Esophagus muscularis mucosa (tissue), 4 donors: ENCODE results near the gene EIF4A2. TPM values are rescaled to one million over a fixed set of nuclear protein-coding genes. Genes with fewer than 3 reads are reported as not detected.
"Not testable (repeated sequence)": the region's sequence is repeated elsewhere in the genome, so short reads cannot be mapped to it uniquely, and the experiment has no call there.

ENCODE experiments used
- DNase-seq: peaks from one replicate; pipeline ENCODE4 v3.0.0-alpha.2; 2017; ENCODE audit errors: extremely low spot score
- H3K27ac ChIP-seq, 4 donors: fragments of 200-600 bp; sonication (generic); replicated peaks in 1 of 4; 1 replicate in 3 of 4; 2 replicates in 1 of 4; pipeline ENCODE4 v1.5.1; 2016 to 2019; ENCODE audit warnings: mild to moderate bottlenecking in 1 of 4
- H3K27me3 ChIP-seq, 4 donors: fragments of 200-600 bp; sonication (generic); one replicate each; pipeline versions ENCODE4 v1.5.1 to v1.6.0; 2016 to 2019
- H3K36me3 ChIP-seq, 4 donors: fragments of 200-600 bp; sonication (generic); one replicate each; pipeline ENCODE4 v1.5.1; 2016 to 2019
- H3K4me1 ChIP-seq, 4 donors: fragments of 200-600 bp; sonication (generic); one replicate each; pipeline ENCODE4 v1.5.1; 2016 to 2019
- H3K4me3 ChIP-seq, 4 donors: fragments of 200-600 bp; sonication (generic); 1 replicate in 2 of 4; 2 replicates in 2 of 4; pipeline ENCODE4 v1.5.1; 2016 to 2019; ENCODE audit warnings: mild to moderate bottlenecking in 4 of 4, moderate library complexity in 1 of 4
- H3K9me3 ChIP-seq, 4 donors: fragments of 200-600 bp; sonication (generic); 1 replicate in 3 of 4; 2 replicates in 1 of 4; pipeline ENCODE4 v1.5.1; 2016 to 2019
- CTCF ChIP-seq, 3 experiments: fragments of 200-600 bp in 2 of 3; fragments of 450-650 bp in 1 of 3; sonication (generic) in 2 of 3; IDR thresholded peaks; one replicate each; pipeline ENCODE4 v1.5.1; 2017 to 2019; ENCODE audit warnings: antibody characterized with exemption in 3 of 3, mild to moderate bottlenecking in 2 of 3, moderate library complexity in 1 of 3
- EP300 ChIP-seq: sonication (generic); formaldehyde crosslinking; IDR thresholded peaks from one replicate; pipeline ENCODE4 v1.6.1; 2017; ENCODE audit warnings: antibody characterized with exemption
- POLR2A ChIP-seq: fragments of 450-650 bp; IDR thresholded peaks from one replicate; pipeline ENCODE4 v1.6.1; 2017; ENCODE audit warnings: antibody characterized with exemption, moderate library complexity, mild to moderate bottlenecking, low read depth
- POLR2AphosphoS5 ChIP-seq, 2 donors: sonication (generic); formaldehyde crosslinking; IDR thresholded peaks; one replicate each; pipeline ENCODE4 v1.6.1; 2017; ENCODE audit warnings: antibody characterized with exemption in 2 of 2
- WGBS: methylation state at CpG from one replicate; pipeline ENCODE4 v1.1.5; 2018; 5-methylcytosine and 5-hydroxymethylcytosine counted together
- intact Hi-C: fragments of 100-400 bp; cut with DNase I; formaldehyde crosslinking; loops from one replicate; pipeline ENCODE4 v1.15.1; 2023
- total RNA-seq, 4 donors: library from RNA; depleted of rRNA; stranded (reverse); fragments of >200 nt; gene quantifications; one replicate each; pipeline versions ENCODE4 v1.1.0 to v1.2.1, GENCODE V29; 2016

EIF4A2 gene
- total RNA-seq, 4 donors from 2014 or later: 312 to 516 (median 413) TPM

GRCh38 chr3:186807231-186807630 lies 23.9 kb downstream of the EIF4A2 start:
- TF ChIP-seq POLR2A: no peak
- TF ChIP-seq CTCF (IDR thresholded peaks at IDR 0.05): no peak
- no peak for TF ChIP-seq EP300
- no peak for TF ChIP-seq POLR2AphosphoS5 (IDR thresholded peaks at IDR 0.05)
- no peaks in the 10 kb centered on the region for H3K9me3 ChIP-seq
- peaks cover 9 to 24% (median 20%) of the 10 kb centered on the region in 4 donors for H3K4me1 ChIP-seq
- intact Hi-C loops: no loop called here
- peak overlapping the region; percentile 90 to 95 (median 91) for H3K27ac ChIP-seq
- DNase-seq: no peak
- 45% methylated on average over 5 of the region's 5 CpGs for WGBS
- H3K36me3 ChIP-seq: peaks cover 0 to 18% (median 15%) of the 10 kb centered on the region in 4 donors
- peak overlapping the region; percentile 74 to 91 (median 84) for H3K4me3 ChIP-seq
- peaks cover 0 to 10% (median 0%) of the 10 kb centered on the region in 4 donors for H3K27me3 ChIP-seq

- TF ChIP-seq POLR2A: no peak
- TF ChIP-seq EP300: no peak
- no peak for TF ChIP-seq CTCF (IDR thresholded peaks at IDR 0.05)
- TF ChIP-seq POLR2AphosphoS5 (IDR thresholded peaks at IDR 0.05): no peak
- no peak for DNase-seq
- H3K4me1 ChIP-seq: peaks cover 5 to 13% (median 12%) of the 10 kb centered on the region in 4 donors
- H3K27ac ChIP-seq: no peak overlapping the region
- no peaks in the 10 kb centered on the region for H3K36me3 ChIP-seq
- no peak overlapping the region for H3K4me3 ChIP-seq
- no peaks in the 10 kb centered on the region for H3K9me3 ChIP-seq
- 89% methylated on average over 5 of the region's 5 CpGs for WGBS
- H3K27me3 ChIP-seq: peaks cover 0 to 16% (median 0%) of the 10 kb centered on the region in 4 donors
- intact Hi-C loops: no loop called here
Observed at GRCh38 chr3:186810336-186810996, 27.1 kb downstream of the EIF4A2 start.

GRCh38 chr3:186811313-186811712 lies 27.9 kb downstream of the EIF4A2 start:
- DNase-seq, H3K4me3 ChIP-seq, H3K4me1 ChIP-seq, intact Hi-C loops, H3K27ac ChIP-seq, H3K9me3 ChIP-seq, H3K36me3 ChIP-seq: not testable (repeated sequence)
- WGBS: 93% methylated on average over 7 of the region's 29 CpGs
- peaks cover 0 to 16% (median 0%) of the 10 kb centered on the region in 4 donors for H3K27me3 ChIP-seq

- TF ChIP-seq EP300 (no peak), POLR2A (no peak), POLR2AphosphoS5 (IDR thresholded peaks at IDR 0.05) (no peak), CTCF (IDR thresholded peaks at IDR 0.05) (no peak)
- Histone ChIP-seq H3K9me3 (no peaks in the 10 kb centered on the region), H3K27me3 (peaks cover 0 to 16% (median 0%) of the 10 kb centered on the region in 4 donors), H3K4me1 (no peaks in the 10 kb centered on the region), H3K4me3 (no peak overlapping the region), H3K36me3 (no peaks in the 10 kb centered on the region), H3K27ac (no peak overlapping the region)
- DNase-seq: no peak
- intact Hi-C loops: no loop called here
- 81% methylated on average over 4 of the region's 4 CpGs for WGBS
Observed at GRCh38 chr3:186814100-186814499, 30.7 kb downstream of the EIF4A2 start.

- no peak overlapping the region for H3K27ac ChIP-seq
- no peaks in the 10 kb centered on the region for H3K36me3 ChIP-seq
- H3K27me3 ChIP-seq: peaks cover 0 to 16% (median 0%) of the 10 kb centered on the region in 4 donors
- WGBS: 100% methylated on average over 1 of the region's 1 CpG
- TF ChIP-seq EP300: no peak
- TF ChIP-seq CTCF (IDR thresholded peaks at IDR 0.05): no peak
- no peak for TF ChIP-seq POLR2AphosphoS5 (IDR thresholded peaks at IDR 0.05)
- no peak for TF ChIP-seq POLR2A
- no peak for DNase-seq
- intact Hi-C loops: no loop called here
- no peak overlapping the region for H3K4me3 ChIP-seq
- H3K9me3 ChIP-seq: no peaks in the 10 kb centered on the region
- H3K4me1 ChIP-seq: no peaks in the 10 kb centered on the region
Observed at GRCh38 chr3:186815435-186815834, 32.1 kb downstream of the EIF4A2 start.
